ENCODE measurements around the gene PSMB3. TPM values are rescaled to one million over a fixed set of nuclear protein-coding genes. Genes with fewer than 3 reads are reported as not detected.

Gene PSMB3
- total and polyA plus RNA-seq, 7 donors: 135 to 280 (median 198) TPM

GRCh38 chr17:38768417-38768816 lies 15.9 kb downstream of the PSMB3 start:
- WGBS, 2 donors: 55 to 72% methylated on average over 6 of the region's 6 CpGs
- no peak for DNase-seq
- H3K27ac ChIP-seq: peak overlapping the region in 1 of 4 donors; percentile 49

DNA sequence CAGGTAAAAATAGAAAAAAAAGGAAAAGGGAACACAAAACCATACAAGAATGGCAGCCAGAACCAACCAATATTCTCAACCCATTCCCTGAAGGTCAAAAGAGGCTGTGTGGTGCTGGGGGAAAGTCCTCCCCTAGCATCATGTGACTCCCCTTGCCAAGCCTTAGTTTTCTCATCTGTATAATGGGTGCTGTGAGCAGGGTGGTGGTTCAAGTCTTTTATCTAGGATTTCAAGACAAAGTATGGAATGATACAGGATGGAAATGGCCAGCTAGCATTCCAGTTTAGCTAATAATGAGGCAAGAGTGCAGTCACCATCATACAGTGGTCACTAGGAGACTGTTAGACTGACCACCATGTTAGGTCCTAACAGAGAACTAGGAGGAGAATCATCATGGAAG lies 20.7 kb downstream of the PSMB3 start:
- no peak overlapping the region for H3K4me3 ChIP-seq
- no peak overlapping the region for H3K27ac ChIP-seq
- TF ChIP-seq POLR2A (IDR thresholded peaks at IDR 0.05) (no peak), CTCF (IDR thresholded peaks at IDR 0.05) (no peak), EP300 (IDR thresholded peaks at IDR 0.05) (no peak), POLR2AphosphoS5 (IDR thresholded peaks at IDR 0.05) (no peak)
- H3K27me3 ChIP-seq: no peaks in the 10 kb centered on the region
- H3K9me3 ChIP-seq: no peaks in the 10 kb centered on the region
- no peak for DNase-seq
- H3K36me3 ChIP-seq: peaks cover 37 to 99% (median 74%) of the 10 kb centered on the region in 4 donors
- intact Hi-C loops (cut with DNase I): no loop called here
- peaks cover 0 to 5% (median 0%) of the 10 kb centered on the region in 4 donors for H3K4me1 ChIP-seq

More at GRCh38 chr17:38768417-38768816, 15.9 kb downstream of the PSMB3 start:
- Histone ChIP-seq H3K9me3 (no peaks in the 10 kb centered on the region), H3K4me3 (no peak overlapping the region), H3K36me3 (peaks cover 20 to 99% (median 41%) of the 10 kb centered on the region in 4 donors), H3K27me3 (no peaks in the 10 kb centered on the region), H3K4me1 (peaks cover 0 to 10% (median 0%) of the 10 kb centered on the region in 4 donors)
- TF ChIP-seq CTCF (IDR thresholded peaks at IDR 0.05) (no peak), POLR2AphosphoS5 (IDR thresholded peaks at IDR 0.05) (no peak), EP300 (IDR thresholded peaks at IDR 0.05) (no peak), POLR2A (IDR thresholded peaks at IDR 0.05) (no peak)
- intact Hi-C loops (cut with DNase I): no loop called here

DNA sequence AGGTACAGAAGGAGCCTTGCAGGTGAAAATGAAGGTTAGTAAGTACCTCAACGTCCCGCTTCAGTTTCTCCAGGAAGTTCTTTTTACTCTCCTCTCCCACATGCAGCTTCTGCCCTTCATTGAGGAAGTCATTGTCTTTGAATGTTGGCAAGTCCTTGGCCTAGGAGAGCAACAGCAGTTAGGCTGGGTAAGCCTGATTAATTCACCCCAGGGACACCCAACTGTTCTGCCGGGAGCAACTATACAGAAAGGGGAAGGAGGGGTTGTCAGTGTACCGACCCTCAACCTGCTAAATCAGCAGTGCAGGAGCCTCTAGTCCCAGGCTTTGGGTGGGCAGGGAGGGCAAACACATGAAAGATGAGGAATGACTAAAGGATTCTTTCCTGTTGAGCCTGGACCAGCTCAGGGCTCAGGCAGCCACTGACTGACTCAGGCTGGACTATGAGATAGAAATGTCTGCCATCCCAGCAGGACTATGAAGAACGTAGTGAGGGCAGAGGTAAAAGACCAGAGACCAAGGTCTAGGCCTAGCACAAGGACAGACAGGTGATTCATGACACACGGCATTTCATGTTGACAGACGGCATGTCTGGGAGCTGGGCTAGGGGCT lies 25.2 kb downstream of the PSMB3 start:
- WGBS, 2 donors: 78 to 83% methylated on average over 7 of the region's 7 CpGs
- no peaks in the 10 kb centered on the region for H3K27me3 ChIP-seq
- no peak overlapping the region for H3K27ac ChIP-seq
- TF ChIP-seq EP300 (IDR thresholded peaks at IDR 0.05) (no peak), POLR2A (IDR thresholded peaks at IDR 0.05) (no peak), POLR2AphosphoS5 (IDR thresholded peaks at IDR 0.05) (no peak), CTCF (IDR thresholded peaks at IDR 0.05) (no peak)
- peaks cover 54 to 100% (median 88%) of the 10 kb centered on the region in 4 donors for H3K36me3 ChIP-seq
- no peaks in the 10 kb centered on the region for H3K4me1 ChIP-seq
- no peak overlapping the region for H3K4me3 ChIP-seq
- DNase-seq: no peak
- H3K9me3 ChIP-seq: no peaks in the 10 kb centered on the region
- intact Hi-C loops (cut with DNase I): no loop called here

- TF ChIP-seq CTCF (IDR thresholded peaks at IDR 0.05): no peak
- TF ChIP-seq EP300 (IDR thresholded peaks at IDR 0.05): no peak
- no peak for TF ChIP-seq POLR2A (IDR thresholded peaks at IDR 0.05)
- TF ChIP-seq POLR2AphosphoS5 (IDR thresholded peaks at IDR 0.05): no peak
- 94% methylated on average over 23 of the region's 23 CpGs for WGBS, 2 donors
- no peak overlapping the region for H3K27ac ChIP-seq
- DNase-seq: no peak
- no peaks in the 10 kb centered on the region for H3K27me3 ChIP-seq
- H3K36me3 ChIP-seq: peaks cover 70 to 100% (median 84%) of the 10 kb centered on the region in 4 donors
- no peaks in the 10 kb centered on the region for H3K9me3 ChIP-seq
- no peak overlapping the region for H3K4me3 ChIP-seq
- intact Hi-C loops (cut with DNase I): no loop called here
- no peaks in the 10 kb centered on the region for H3K4me1 ChIP-seq
Measured at GRCh38 chr17:38779965-38780752, 27.6 kb downstream of the PSMB3 start.
